NCI-H2029 treated with DMSO at 0.1 percent for 48 hours (cell line): ENCODE data around the gene FAM163A.
"Not testable (repeated sequence)": the region's sequence is repeated elsewhere in the genome, so short reads cannot be mapped to it uniquely, and the experiment has no call there.

Experiments
- DNase-seq: peaks from one replicate; lab custom pipeline; 2025; lab: John Stamatoyannopoulos, UW

The FAM163A gene

DNA sequence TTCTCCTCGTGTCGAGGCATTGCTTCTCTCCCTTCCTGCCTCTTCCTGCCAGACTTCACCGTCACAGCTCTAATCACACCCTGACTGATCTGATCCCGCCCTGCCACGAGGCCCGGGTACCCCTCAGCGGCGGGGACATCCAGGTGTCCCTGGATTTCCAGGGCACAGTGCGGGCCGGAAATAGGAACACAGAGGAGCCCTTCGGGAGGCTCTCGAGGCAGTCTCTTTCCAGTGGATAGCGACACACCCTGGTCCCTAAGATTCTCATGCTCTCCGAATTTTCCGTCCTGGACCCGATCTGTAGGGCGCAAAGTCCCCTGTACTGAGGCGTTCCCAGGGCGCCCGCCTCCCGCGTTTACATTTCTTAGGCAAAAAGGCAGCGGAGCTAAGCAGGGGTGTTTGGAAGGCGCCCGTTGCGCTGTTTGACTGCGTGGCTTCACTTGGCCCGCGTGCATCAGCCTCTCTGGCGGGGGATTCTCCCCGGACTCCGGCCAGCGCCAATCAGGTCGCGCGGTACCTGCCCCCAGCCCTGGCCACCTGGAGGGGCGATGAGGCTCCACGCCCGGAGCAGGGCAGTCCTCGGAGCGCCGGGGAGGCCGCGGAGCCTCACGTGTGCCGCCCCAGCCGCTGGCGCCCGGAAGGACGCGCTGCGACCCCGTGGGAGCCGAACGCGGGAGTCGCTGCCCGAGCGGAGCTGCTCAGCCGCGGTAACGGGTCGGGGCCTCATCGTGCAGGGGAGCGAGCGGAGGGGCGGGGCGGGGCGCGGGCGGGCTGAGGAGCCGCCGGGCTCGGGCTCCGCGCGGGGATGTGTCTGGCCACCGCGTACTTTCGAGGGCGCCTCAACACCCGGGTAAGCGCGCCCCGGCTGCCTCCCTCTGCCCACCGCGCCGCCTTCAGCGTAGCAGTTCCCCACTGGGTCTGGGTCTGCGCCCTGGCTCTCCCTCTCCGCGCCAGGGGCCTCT lies at the start of gene FAM163A:
Gene FAM163A (plus strand): TSS at position 575 of the 962 bp plus-strand sequence. CDS start 69,807 bp downstream, outside the sequence.
- DNase-seq: no peak

DNA sequence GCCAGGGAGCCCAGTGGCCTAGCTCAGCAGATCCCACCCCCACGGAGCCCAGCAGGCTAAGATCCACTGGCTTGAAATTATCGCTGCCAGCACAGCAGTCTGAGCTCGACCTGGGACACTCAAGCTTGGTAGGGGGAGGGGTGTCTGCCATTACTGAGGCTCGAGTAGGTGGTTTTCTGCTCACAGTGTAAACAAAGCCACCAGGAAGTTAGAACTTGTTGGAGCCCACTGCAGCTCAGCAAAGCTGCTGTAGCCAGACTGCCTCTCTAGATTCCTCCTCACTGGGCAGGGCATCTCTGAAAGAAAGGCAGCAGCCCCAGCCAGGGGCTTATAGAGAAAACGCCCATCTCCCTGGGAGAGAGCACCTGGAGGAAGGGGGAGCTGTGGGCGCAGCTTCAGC lies 48.6 kb upstream of the FAM163A start:
- DNase-seq: not testable (repeated sequence)

DNA sequence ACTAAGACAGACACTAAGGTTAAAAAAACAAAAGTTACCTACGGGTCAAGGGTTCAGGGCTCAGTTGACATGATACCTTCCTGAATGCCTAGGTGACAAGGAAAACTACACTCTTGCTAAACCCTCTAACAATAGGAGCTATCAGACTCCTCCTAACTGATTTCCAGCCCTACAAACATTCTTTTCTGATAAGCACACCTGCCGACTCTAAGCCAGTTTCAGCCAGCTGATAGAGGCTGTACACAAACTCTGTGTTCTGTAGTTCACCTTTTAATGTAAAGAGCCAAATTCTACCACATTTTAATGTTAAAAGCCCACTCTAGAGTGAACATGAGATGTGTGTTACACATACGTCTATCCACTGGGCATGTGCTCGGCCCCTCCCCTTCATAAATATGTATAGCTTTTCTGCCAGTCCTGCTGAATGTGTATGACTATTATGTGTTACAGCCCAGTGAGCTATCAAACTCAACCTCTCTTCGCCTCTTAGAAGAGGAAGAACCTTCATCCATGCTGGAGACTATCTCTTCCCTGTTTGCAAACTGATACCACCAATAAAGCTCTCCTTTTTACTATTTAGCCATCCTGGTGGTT lies 40.0 kb upstream of the FAM163A start:
- no peak for DNase-seq

DNA sequence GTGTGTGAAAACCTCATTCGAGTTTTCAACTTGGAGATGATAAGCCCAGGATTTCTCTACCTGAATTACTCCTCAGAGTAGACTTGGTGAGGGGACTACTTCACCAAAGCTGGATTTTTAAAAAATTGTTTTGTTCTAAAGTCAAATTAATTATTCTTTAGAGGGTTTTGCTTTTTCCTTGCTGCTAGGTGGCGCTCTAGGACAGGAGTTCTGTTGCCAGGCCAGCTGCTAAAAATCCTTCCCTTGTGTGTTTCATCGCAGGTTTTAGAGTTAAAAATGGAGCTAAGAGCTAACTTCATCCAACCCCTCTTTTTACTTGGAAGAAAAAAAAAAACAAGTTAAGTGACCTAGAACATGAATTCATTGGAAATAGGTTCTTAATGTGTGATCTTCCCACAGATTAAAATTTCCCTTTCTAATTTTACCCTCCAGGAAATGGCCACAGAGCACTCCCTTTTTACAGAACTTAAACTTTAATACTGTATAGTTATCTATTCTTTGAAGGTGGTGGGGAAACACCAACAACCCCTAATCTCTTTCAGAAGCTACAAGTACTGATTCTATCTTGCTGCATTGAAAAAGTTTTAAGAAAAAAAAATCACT lies 36.7 kb upstream of the FAM163A start:
- DNase-seq: peak; percentile 46

DNA sequence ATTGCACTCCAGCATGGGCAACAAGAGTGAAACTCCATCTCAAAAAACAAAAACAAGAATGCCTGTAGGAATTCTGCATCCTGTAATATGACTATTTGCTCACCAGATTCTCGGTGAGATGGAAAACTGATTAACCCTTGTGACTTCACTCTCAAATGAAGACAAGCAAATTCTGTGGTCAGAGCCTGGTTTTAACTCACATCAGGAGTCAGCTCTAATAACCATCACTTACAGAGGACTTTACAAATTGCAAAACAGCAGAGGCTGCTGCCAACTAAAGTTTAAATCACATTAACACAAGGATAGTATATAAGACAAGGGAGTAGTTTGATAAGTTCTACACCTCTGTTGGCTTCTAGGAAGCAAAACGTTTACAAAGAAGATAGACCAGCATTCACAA lies 35.7 kb upstream of the FAM163A start:
- no peak for DNase-seq

DNA sequence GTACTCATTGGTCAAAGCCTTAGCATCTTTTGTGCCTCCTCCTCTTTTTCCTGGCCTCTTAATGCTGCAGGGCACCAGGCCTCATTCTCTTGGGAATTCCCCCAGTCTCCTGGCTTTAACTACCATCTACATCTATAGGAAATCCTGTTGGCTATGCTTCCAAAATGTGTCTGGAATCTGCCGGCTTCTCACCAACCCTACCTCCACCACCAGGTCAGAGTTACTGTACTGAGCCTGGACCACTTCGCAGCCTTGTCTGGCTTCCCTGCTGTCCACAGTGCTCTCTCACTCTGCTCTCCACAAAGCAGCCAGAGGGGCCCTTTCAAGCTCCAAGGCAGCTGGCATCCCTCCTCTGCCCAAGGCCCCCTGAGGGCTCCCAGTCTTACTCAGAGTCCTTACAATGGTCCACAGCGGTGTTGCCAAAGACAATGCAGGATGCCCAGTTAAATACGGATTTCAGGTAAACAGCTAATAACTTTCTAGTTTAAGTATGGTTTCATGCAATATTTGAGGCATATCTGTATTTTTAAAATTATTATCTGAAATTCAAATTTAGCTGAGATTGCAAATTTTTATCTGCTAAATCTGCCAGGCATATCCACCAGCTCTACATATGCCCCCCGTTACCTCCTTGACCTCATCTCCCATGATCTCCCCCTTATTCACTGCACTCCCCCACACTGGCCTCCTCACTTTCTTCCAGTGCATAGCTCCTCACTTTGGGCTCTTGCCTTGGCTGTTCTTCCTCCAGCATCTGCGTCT lies 34.5 kb upstream of the FAM163A start:
- DNase-seq: no peak

DNA sequence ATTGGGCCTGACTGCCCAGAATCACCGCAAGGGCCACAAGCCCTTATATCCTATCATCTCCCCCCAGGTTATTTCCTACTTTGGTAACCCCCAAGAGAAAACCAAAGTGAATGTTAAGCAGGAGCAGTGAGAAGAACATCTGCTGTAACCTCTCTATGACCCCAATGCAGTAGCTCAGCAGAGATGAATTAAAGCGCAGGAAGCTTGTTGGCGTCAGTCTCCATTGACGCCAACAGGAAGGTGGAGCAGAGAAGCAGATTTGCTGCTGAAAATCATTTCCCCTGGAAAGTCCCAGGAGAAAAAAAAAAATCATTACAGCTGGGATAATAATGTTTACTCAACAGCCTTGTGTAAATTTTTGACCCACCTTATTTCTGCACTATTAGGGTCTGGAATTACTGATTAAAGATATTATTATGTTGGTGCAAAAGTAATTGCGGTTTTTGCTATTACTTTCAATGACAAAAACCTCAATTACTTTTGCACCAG lies 33.2 kb upstream of the FAM163A start:
- DNase-seq: no peak

DNA sequence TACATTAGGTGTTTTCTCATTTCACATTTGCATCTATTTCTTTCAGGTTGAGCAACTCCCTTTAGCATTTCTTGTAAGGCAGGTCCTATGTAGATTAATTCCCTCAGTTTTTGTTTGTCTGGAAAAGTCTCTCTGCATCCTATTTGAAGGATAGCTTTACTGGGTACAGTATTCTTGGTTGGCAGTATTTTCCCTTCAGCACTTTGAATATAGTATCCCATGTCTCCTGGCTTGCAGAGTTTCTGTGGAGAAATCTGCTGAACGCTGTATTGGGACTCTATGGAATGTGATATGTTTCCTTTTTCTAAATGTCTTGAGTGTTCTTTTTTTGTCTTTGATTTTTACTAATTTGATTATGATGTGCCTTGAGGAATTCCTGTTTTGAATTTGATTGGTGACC lies 28.9 kb upstream of the FAM163A start:
- no peak for DNase-seq

DNA sequence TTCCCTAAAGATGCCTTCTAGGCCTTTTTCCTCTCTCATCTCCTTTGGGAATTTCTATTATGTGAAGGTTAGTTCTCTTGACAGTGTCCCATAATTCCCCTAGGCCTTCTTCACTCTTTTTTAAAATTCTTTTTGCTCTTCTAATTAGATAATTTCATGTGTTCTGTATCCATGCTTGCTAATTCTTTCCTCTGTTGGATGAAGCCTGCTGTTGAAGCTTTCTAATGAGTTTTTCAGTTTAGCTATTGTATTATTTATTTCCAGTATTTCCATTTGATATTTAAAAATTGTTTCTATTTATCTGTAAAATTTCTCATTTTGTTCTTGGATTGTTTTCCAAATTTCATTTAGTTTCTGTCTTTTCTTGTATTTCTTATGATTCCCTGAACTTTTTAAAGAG lies 28.5 kb upstream of the FAM163A start:
- no peak for DNase-seq

DNA sequence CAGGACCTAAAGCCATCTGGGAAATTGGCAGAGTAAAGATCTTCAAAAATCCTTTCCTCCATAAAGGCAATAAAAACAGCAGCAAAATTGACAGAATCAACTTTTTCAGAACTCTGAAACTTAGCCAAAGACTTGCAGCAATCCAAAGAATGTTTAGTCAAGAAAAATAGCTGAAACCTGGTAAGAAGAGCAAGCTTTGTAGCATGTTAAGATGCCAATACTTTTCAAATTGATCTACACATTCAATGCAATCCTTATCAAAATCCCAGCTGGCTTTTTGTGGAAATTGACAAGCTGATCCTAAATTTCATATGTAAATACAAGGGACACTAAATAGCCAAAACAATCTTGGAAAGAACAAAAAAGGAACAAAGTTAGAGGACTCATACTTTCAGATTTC lies 23.8 kb upstream of the FAM163A start:
- no peak for DNase-seq

DNA sequence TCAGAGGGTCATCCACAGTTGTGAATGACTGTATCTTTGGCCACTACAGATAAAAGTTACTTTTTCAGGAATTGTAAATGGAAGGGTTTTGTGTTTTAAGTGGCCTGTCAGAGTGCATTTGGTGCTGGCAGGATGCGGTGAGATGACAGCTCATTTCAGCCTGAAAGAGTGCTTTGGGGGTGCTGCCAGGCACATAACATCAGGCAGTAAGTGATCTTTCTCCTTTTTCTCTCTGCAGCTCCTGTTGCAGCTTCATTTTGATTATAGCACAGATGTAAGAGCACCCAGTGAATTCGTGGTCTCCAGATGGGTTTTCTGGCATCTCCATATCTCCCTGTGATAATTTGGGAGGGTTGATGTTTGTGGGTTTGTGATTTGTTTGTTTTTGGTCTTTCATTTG lies 14.8 kb upstream of the FAM163A start:
- no peak for DNase-seq

DNA sequence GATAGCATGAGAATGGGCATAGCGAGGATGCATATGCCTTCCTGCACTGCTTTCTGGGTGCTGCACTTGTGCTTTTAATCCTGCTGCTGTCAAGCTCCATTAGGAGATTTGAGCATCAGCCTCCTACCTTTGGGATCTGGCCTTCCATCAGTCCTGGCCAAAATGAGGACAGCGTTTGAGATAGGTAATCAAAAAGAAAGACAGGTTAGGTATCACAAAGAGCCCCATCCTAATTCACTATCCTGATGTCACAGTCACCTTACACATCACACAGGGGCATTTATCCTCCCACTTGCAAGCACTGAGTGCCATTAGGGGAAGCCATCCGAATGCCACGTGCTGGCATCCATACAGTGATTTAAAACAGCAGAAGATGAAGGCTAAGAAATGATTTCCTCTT lies 13.2 kb upstream of the FAM163A start:
- DNase-seq: no peak

DNA sequence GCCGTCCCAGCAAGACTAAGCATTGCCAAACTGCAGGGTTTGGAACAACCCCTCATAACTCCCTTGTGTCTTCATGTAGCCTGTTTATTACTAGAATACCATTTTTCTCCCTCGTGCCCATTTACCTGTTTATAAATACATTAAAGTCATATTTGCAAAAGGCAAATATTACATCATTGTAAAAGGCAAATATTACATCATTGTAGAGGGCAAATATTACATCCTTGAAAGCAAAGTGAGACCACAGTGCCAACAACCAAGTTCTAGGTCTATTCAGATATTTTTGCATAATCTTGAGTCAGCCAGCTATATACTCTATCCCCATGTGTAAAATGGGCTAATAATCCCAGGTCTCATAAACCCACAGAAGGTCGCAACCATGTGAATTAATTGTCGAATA lies 11.4 kb upstream of the FAM163A start:
- DNase-seq: no peak

DNA sequence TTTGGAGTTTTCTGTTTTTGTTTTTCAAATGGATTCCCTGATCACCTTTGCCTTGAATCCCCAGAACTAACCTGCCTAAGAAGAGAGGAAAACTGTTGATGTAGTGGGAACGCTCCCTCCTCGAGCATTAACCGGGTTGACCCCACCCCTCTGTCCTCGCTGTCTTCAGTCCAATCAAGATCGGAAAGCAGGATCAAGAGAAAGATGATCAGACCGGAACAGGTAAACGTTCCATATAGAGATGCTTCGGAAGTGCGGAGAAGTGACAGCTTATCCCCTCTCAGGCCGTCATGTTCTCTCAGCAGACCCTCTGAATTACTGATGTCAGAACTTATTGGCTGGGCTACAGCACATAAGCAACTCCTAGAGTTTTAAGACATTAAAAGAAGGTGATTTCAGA lies 800 bp upstream of the FAM163A start:
- no peak for DNase-seq

DNA sequence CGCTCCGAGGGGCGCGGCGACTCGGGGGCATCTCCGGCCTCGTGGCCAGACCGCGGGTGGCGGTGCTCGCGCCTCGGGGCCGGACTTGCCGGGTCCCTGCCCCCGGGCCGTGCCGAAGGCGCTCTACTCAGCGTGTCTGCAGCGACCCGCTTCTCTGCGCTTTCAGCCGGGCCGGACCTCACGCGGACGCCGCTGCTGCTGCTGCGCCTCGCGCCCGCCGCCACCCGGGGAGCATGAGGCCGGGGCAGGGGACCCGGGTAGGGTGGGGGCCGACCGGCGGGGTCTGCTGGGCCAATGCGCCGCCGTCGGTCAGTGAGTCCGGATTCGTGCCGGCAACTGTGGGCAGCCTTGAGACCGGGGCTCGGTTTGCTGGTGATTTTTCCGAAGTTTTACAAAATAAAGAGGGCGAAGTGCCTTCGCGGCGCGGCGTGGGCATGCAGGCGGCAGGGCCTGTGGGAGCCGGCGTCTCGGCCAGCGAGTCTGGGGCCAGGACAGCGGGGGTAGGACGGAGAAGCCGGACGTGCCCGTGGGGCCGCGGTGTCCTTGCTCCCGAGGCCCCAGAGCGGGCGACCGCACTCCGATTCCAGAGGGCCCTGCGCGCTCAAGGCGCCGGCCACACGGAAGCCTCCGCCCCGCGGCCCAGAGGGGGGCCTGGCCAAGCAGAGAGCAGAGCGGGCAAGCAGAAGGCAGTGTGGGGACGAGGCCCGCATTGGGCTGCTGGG lies 749 bp downstream of the FAM163A start:
- no peak for DNase-seq

DNA sequence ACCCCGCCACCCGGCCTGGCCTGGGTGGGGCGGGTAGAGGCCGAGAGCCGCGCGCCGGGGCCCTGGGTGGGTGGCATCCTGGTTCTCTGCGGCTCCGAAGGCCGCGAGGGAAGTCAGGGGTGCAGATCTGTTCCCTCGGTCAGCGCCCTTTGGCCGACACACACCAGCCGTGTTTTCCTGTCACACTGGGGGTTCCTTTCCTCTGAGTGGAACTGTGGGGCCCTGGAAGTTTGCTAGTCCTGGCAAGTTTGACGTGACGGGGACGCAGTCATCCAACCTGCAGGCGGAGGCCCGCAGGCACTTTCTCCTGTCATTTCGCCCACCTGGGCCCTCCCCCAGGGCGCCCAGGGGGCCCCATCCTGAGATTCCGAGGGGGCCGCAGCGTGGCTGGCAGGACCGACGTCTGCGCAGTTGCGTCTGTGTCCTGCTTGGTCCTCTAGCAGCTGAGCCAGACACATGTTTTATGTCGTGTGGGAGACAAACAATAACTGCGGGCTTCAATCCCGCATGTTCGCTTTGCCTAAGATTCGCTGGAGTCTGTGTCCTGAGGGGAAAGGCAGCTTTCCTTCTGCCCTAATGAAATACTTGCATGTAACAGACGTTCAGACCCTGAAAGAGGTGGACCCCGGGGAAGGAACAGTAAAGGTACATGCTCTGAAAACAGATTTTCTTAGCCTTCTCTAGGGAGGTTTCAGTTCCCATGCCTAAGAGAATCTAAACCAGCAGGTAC lies 1.5 kb downstream of the FAM163A start:
- no peak for DNase-seq

DNA sequence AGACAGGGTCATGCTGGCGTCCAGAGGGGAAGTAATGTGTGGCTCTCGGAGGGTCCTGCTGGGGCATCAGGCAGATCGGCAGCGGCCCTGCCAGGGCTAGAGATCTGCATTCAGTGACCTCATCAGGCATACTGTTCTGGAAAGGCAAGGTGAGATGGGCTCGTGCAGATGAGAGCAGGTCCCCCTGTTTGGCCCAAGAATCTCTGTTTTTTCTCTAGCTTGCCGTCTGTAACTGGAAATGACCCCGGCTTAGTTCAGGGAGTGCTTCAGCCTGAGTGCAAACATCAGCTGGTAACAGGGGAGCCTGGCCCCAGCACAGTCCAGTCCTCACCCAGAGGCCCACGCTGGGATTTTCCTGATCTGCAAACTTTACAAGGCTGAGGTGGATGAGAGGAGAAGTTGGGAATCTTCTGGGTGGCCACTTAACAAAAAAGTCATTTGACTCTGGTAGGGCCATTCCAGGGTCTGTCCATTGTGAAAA lies 2.1 kb downstream of the FAM163A start:
- no peak for DNase-seq

DNA sequence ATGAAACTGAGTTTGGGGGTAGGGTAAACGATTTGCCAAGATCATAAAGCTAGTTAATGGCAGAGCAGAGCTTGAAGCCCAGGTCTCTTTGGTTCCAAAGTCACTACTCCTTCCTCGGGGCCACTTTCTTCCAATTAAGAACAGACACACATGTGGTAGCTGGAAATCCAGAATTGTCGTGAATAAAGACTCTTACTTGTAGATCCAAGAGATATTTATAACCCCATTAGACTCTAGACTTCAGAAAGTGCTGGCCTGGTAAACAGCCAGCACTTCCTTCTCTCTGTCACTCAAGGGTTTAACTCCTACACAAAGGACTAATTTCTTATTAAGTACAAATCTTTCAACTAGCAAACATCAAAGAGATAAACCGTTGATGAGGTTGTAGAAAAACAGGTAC lies 2.7 kb downstream of the FAM163A start:
- DNase-seq: no peak

DNA sequence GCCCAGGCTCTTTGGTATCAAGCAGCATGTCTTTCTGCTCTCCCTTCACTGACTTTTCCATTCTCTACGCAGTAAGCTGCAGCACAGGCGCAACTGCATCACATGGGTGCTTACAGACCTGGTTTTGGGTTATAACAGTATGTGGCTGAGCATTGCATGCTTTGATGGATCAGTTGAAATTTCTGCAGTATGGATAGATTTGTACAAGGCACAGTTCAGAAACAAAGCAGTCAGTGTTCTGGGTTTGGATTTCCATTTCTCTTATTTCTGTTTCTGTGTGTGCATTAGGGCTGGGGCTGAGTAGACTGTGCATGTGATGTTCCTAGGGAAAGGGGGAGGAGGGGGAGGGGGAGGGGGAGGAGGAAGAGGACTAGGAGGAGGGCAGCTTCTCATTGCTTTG lies 4.5 kb downstream of the FAM163A start:
- DNase-seq: no peak

DNA sequence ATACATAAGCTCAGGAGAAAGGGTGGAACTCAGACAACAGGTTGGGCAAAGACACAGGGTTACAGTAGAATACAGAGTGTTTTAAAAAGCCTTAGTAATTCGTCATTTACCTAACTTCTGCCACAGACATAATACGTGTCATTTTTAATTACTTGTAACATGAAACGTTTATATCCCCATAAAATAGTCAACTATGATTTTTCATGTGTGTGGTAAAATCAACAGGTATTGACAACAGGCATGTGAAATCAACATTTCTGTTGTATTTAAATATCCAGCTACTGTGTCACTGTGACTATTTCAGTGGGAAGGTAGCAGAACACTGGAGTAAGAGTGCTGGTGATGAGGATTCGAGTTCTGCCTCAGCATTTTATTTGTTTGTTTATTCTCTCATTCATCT lies 5.7 kb downstream of the FAM163A start:
- DNase-seq: no peak

DNA sequence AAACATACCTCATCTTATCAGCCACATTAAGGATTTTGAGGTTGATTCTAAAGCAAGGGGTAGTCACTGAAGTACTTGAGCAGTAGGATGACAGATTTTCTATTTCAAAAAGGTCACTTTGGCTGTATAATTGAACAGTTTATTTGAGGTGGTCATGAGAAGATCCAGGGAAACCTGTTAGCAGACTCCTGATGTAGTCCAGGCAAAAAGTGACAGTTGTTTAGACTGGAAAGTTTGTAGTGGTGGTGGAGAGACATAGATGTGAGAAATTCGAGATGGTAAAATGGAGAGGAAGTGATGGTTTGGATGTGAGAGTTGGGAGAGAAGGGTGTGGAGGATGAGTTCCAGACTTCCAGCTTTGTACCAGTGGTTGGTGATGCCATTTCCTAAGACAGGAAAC lies 7.5 kb downstream of the FAM163A start:
- DNase-seq: no peak
